IMR-90 (cell line): ENCODE data around the gene ZNF432. TPM values are rescaled to one million over a fixed set of nuclear protein-coding genes. Genes with fewer than 3 reads are reported as not detected.

Experiments
- ATAC-seq: fragments of 200-7000 bp; cut with Tn5 transposase; 2 replicates; pipeline ENCODE4 v1.9.1; 2020; ENCODE audit warnings: low read depth, mild to moderate bottlenecking, moderate library complexity
- BruUV-seq: library from RNA; stranded (reverse); fragments of 400-500 nt; replicated peaks from 2 replicates; lab custom pipeline; 2021; lab: Mats Ljungman, UMichigan
- CTCF ChIA-PET: fragments of 300-600 bp; formaldehyde crosslinking; extraction: SDS; loops from one replicate; lab custom pipeline; 2021; ENCODE audit warnings: antibody characterized with exemption; lab: Yijun Ruan, JAX
- POLR2A ChIA-PET: fragments of 300-600 bp; sonication (Branson Sonifier 250); formaldehyde crosslinking; loops from one replicate; lab custom pipeline; 2022; ENCODE audit warnings: antibody characterized with exemption; ENCODE audit not compliant: unreplicated experiment; lab: Charles Lee
- DNase-seq: peaks from one replicate; pipeline ENCODE4 v3.0.0; 2013
- H2AFZ ChIP-seq: replicated peaks from 2 replicates; pipeline ENCODE3; 2013; ENCODE audit warnings: low read length, mild to moderate bottlenecking; ENCODE audit not compliant: poor library complexity
- H2AK5ac ChIP-seq: 2 replicates; pipeline ENCODE4 v1.6.1; 2013; ENCODE audit warnings: low read depth, low read length, inconsistent platforms
- H2AK9ac ChIP-seq: replicated peaks from 2 replicates; pipeline ENCODE3; 2013; ENCODE audit warnings: mild to moderate bottlenecking, low read depth, low read length, moderate library complexity; ENCODE audit not compliant: poor library complexity
- H2BK120ac ChIP-seq: 2 replicates; pipeline ENCODE4 v1.6.1; 2013; ENCODE audit warnings: low read depth, low read length, inconsistent platforms
- H2BK15ac ChIP-seq: 3 replicates; pipeline ENCODE4 v1.6.1; 2013; ENCODE audit warnings: low read depth, low read length, inconsistent platforms
- H2BK20ac ChIP-seq: 2 replicates; pipeline ENCODE4 v1.6.1; 2013; ENCODE audit warnings: low read depth, mild to moderate bottlenecking, inconsistent platforms, low read length, moderate library complexity
- H2BK5ac ChIP-seq: 2 replicates; pipeline ENCODE4 v1.6.1; 2013; ENCODE audit warnings: mild to moderate bottlenecking, low read depth, low read length, inconsistent platforms; ENCODE audit not compliant: poor library complexity, severe bottlenecking
- H3K14ac ChIP-seq: replicated peaks from 2 replicates; pipeline ENCODE4 v1.6.1; 2013; ENCODE audit warnings: low read depth, low read length, inconsistent platforms
- H3K18ac ChIP-seq: 2 replicates; pipeline ENCODE4 v1.6.1; 2013; ENCODE audit warnings: low read depth, low read length, control low read depth
- H3K23ac ChIP-seq: 2 replicates; pipeline ENCODE4 v1.6.1; 2013; ENCODE audit warnings: low read depth, low read length, inconsistent platforms
- H3K27ac ChIP-seq: 2 replicates; pipeline ENCODE4 v1.5.1; 2013; ENCODE audit warnings: mild to moderate bottlenecking, control low read depth, low read length; ENCODE audit not compliant: insufficient read depth
- H3K27me3 ChIP-seq: 2 replicates; pipeline ENCODE4 v1.6.1; 2013; ENCODE audit warnings: low read length; ENCODE audit not compliant: control insufficient read depth, insufficient read depth
- H3K36me3 ChIP-seq: 2 replicates; pipeline ENCODE4 v1.6.1; 2013; ENCODE audit warnings: low read length, mixed read lengths; ENCODE audit not compliant: control insufficient read depth, insufficient read depth
- H3K4ac ChIP-seq: 2 replicates; pipeline ENCODE4 v1.6.1; 2013; ENCODE audit warnings: low read depth, low read length, inconsistent platforms
- H3K4me1 ChIP-seq: 2 replicates; pipeline ENCODE4 v1.6.1; 2013; ENCODE audit warnings: low read length, mixed read lengths; ENCODE audit not compliant: control insufficient read depth, insufficient read depth
- H3K4me2 ChIP-seq: 2 replicates; pipeline ENCODE4 v1.6.1; 2013; ENCODE audit warnings: low read depth, mild to moderate bottlenecking, control low read depth, low read length, moderate library complexity
- H3K4me3 ChIP-seq: 2 replicates; pipeline ENCODE4 v1.5.1; 2013; ENCODE audit warnings: low read depth, mild to moderate bottlenecking, control low read depth, low read length, moderate library complexity; ENCODE audit not compliant: insufficient read depth
- H3K56ac ChIP-seq: 2 replicates; pipeline ENCODE4 v1.6.1; 2013; ENCODE audit warnings: low read length, inconsistent platforms; ENCODE audit not compliant: insufficient read depth; ENCODE audit errors: extremely low read depth
- H3K79me1 ChIP-seq, 2 experiments: 2 replicates each; pipeline ENCODE4 v1.6.1; 2013; ENCODE audit warnings: low read length in 2 of 2, inconsistent platforms in 1 of 2, low read depth in 1 of 2
- H3K9ac ChIP-seq: 2 replicates; pipeline ENCODE4 v1.6.1; 2013; ENCODE audit warnings: low read depth, low read length, control low read depth
- H3K9me1 ChIP-seq: 2 replicates; pipeline ENCODE4 v1.6.1; 2013; ENCODE audit warnings: low read length, inconsistent platforms; ENCODE audit not compliant: insufficient read depth
- H3K9me3 ChIP-seq: 2 replicates; pipeline ENCODE4 v1.6.1; 2013; ENCODE audit warnings: low read length; ENCODE audit not compliant: control insufficient read depth, insufficient read depth
- H4K20me1 ChIP-seq: 2 replicates; pipeline ENCODE4 v1.6.1; 2013; ENCODE audit warnings: low read length, inconsistent platforms; ENCODE audit not compliant: insufficient read depth
- H4K5ac ChIP-seq: 2 replicates; pipeline ENCODE4 v1.6.1; 2013; ENCODE audit warnings: mild to moderate bottlenecking, low read depth, low read length, control low read depth
- H4K8ac ChIP-seq, 2 experiments: 2 replicates each; pipeline ENCODE4 v1.6.1; 2013; ENCODE audit warnings: low read depth in 2 of 2, low read length in 2 of 2, control low read depth in 1 of 2, inconsistent platforms in 1 of 2
- H4K91ac ChIP-seq: 2 replicates; pipeline ENCODE4 v1.6.1; 2013; ENCODE audit warnings: low read depth, low read length, inconsistent platforms; ENCODE audit not compliant: insufficient read depth
- CHD1 ChIP-seq: IDR thresholded peaks from 2 replicates; pipeline ENCODE4 v1.6.1; 2012; ENCODE audit warnings: low read depth, low read length, improper control_type of control experiment
- FOS ChIP-seq: fragments of 150-350 bp; IDR thresholded peaks from 2 replicates; pipeline ENCODE4 v1.6.1; 2016; ENCODE audit warnings: low read depth, low read length
- MAFK ChIP-seq: IDR thresholded peaks from 2 replicates; pipeline ENCODE4 v1.6.1; 2012; ENCODE audit warnings: low read depth, low read length, improper control_type of control experiment
- NFE2L2 ChIP-seq: fragments of 150-350 bp; IDR thresholded peaks from 2 replicates; pipeline ENCODE4 v1.6.1; 2016; ENCODE audit warnings: low read depth, mild to moderate bottlenecking, low read length
- WGBS, 2 experiments: methylation state at CpG; one replicate each; pipeline versions ENCODE4 v1.1.5 to v1.1.7; 2013; ENCODE audit warnings: missing lambda C conversion rate in 2 of 2; ENCODE audit not compliant: insufficient read length in 1 of 2; ENCODE audit errors: extremely low coverage in 2 of 2; 5-methylcytosine and 5-hydroxymethylcytosine counted together
- dilution Hi-C: fragments of 300-500 bp; cut with HindIII; formaldehyde crosslinking; loops from one replicate; pipeline ENCODE4 v1.14.3; 2018; ENCODE audit warnings: low sequenced_read_pairs; ENCODE audit not compliant: unreplicated experiment
- in situ Hi-C: fragments of 300-500 bp; cut with MboI; formaldehyde crosslinking; loops from 3 replicates; pipeline ENCODE4 v1.14.3; 2019; ENCODE audit warnings: low sequenced_read_pairs, inconsistent platforms, mixed read lengths
- intact Hi-C: fragments of 100-400 bp; cut with micrococcal nuclease; formaldehyde crosslinking; loops from 2 replicates; pipeline ENCODE4 v1.10.0; 2022
- polyA plus RNA-seq, 3 experiments: library from polyadenylated mRNA; depleted of rRNA; stranded (reverse); fragments of >200 nt; gene quantifications; 2 replicates each; pipeline ENCODE4 v1.2.3, GENCODE V29; 2012; ENCODE audit warnings: low replicate concordance in 1 of 3
- total RNA-seq: library from RNA; depleted of rRNA; stranded (reverse); fragments of >200 nt; gene quantifications from 2 replicates; pipeline ENCODE4 v1.2.3, GENCODE V29; 2012

Gene ZNF432
- total and polyA plus RNA-seq, 2 of the 4 experiments (the other 2 are of a cell fraction), result 4.5 to 12.4 TPM

GRCh38 chr19:52070496-52070895 is 21.9 kb upstream of the ZNF432 start:
- no peak overlapping the region for H3K4me3 ChIP-seq
- peaks cover 61% of the 10 kb centered on the region for H3K36me3 ChIP-seq
- WGBS, 2 experiments, result no CpG with 5 or more reads among the region's 5 CpGs
- BruUV-seq, result no TSS peak
- ATAC-seq (no peak), DNase-seq (peak; percentile 44)
- no peak overlapping the region for H4K8ac ChIP-seq
- no peak overlapping the region for H2BK20ac ChIP-seq
- H2BK15ac ChIP-seq, result no peak overlapping the region
- H2BK120ac ChIP-seq, result no peak overlapping the region
- H3K4ac ChIP-seq, result no peak overlapping the region
- H3K27me3 ChIP-seq, result no peaks in the 10 kb centered on the region
- H3K79me1 ChIP-seq, result peaks cover 4 to 11% of the 10 kb centered on the region in 2 experiments
- no peak overlapping the region for H2BK5ac ChIP-seq
- dilution Hi-C loops (no loop called here), intact Hi-C loops (no loop called here), in situ Hi-C loops (no loop called here)
- H3K23ac ChIP-seq, result no peak overlapping the region
- no peaks in the 10 kb centered on the region for H3K9me1 ChIP-seq
- H3K18ac ChIP-seq, result no peak overlapping the region
- H4K5ac ChIP-seq, result no peak overlapping the region
- H2AK9ac ChIP-seq, result no peak overlapping the region
- H3K4me1 ChIP-seq, result no peaks in the 10 kb centered on the region
- no peak overlapping the region for H3K27ac ChIP-seq
- peaks cover 70% of the 10 kb centered on the region for H3K9me3 ChIP-seq
- no peak overlapping the region for H3K4me2 ChIP-seq
- no peak overlapping the region for H3K9ac ChIP-seq
- H2AFZ ChIP-seq, result no peak overlapping the region
- no peak overlapping the region for H3K56ac ChIP-seq
- no peaks in the 10 kb centered on the region for H4K20me1 ChIP-seq
- no peak overlapping the region for H2AK5ac ChIP-seq
- no peak overlapping the region for H3K14ac ChIP-seq
- CTCF ChIA-PET, result no interaction called here
- POLR2A ChIA-PET, result no interaction called here
- H4K91ac ChIP-seq, result no peak overlapping the region
- TF ChIP-seq NFE2L2 (no peak), FOS (no peak), CHD1 (no peak), MAFK (no peak)
